WI38 (cell line): ENCODE measurements around the gene PF4V1.

Experiments
- H3K4me3 ChIP-seq: 2 replicates; pipeline ENCODE4 v1.5.1; 2011; ENCODE audit warnings: low read depth, mild to moderate bottlenecking, control low read depth, low read length
- TF ChIP-seq, protein P1 (sequence below): IDR thresholded peaks from 2 replicates; pipeline ENCODE4 v1.5.1; 2012; ENCODE audit warnings: low read depth, mild to moderate bottlenecking, control low read depth, low read length

The PF4V1 gene

DNA sequence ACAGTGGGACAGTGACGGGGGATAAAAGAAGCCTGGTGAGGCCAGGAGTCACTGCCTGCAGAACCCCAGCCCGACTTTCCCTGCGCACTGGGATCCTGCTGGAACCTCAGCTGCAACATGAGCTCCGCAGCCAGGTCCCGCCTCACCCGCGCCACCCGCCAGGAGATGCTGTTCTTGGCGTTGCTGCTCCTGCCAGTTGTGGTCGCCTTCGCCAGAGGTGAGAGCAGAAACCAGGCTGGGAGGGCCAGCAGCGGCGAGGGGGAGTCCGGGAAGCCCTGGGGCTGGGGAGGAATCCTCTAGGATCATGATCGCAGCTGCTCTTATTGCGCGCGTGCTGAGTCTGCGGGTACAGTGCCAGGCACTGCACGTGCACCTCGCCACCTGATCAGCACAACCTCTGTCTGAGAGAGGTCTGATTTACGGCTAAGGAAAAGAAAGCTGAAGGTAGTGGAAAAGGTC, at the start of gene PF4V1:
Gene PF4V1 (plus strand): TSS at position 51 of the 459 bp plus-strand sequence. CDS start 67 bp downstream, at position 118.
- no peak within 1 kb of the TSS for H3K4me3 ChIP-seq

GRCh38 chr4:73810191-73810590, 42.9 kb upstream of the PF4V1 start:
- H3K4me3 ChIP-seq: no peak overlapping the region
- TF ChIP-seq, protein P1, sequence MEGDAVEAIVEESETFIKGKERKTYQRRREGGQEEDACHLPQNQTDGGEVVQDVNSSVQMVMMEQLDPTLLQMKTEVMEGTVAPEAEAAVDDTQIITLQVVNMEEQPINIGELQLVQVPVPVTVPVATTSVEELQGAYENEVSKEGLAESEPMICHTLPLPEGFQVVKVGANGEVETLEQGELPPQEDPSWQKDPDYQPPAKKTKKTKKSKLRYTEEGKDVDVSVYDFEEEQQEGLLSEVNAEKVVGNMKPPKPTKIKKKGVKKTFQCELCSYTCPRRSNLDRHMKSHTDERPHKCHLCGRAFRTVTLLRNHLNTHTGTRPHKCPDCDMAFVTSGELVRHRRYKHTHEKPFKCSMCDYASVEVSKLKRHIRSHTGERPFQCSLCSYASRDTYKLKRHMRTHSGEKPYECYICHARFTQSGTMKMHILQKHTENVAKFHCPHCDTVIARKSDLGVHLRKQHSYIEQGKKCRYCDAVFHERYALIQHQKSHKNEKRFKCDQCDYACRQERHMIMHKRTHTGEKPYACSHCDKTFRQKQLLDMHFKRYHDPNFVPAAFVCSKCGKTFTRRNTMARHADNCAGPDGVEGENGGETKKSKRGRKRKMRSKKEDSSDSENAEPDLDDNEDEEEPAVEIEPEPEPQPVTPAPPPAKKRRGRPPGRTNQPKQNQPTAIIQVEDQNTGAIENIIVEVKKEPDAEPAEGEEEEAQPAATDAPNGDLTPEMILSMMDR: no peak

More for the DNA sequence above, at the start of gene PF4V1:
- TF ChIP-seq, protein P1: no peak

GRCh38 chr4:73811841-73812240, 41.3 kb upstream of the PF4V1 start:
- H3K4me3 ChIP-seq: no peak overlapping the region
- TF ChIP-seq, protein P1: no peak

DNA sequence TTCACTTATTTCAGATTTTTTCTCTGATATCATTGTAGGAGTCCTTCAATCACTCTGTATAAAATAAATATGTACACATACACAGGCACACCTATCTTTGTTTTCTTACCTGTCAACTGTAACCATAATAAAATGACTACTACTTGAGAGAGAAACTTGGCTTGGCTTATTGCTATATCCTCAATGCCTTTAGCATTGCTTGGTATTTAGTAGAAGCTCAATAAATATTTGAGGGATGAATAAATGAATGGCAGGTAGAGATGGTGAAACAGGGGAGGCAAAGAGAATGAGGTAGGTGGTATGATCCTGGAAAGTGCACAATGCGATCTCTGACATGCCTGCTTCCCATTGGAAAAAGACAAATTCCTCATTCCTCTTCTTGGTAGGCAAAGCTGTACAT, 38.4 kb upstream of the PF4V1 start:
- TF ChIP-seq, protein P1: no peak
- H3K4me3 ChIP-seq: no peak overlapping the region

DNA sequence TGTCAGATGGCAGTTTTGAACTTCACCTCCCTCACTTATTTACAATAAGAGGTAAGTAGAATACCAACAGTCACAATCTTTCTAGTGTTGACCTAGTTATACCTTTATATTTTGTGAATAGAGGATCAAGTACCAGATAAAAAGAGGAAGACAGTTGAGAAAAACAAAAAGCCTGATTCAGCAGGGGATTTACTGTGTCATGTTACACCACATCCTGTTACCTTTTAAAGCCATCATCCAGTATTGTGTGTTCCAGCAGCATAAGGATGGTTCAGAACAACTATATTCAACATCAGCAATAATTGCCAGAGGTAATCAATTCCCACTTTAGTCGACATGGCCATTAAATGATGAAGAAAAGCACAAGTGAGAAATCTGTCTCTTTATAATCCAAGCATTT, 38.0 kb upstream of the PF4V1 start:
- TF ChIP-seq, protein P1: no peak
- H3K4me3 ChIP-seq: no peak overlapping the region

- TF ChIP-seq, protein P1: no peak
- H3K4me3 ChIP-seq: no peak overlapping the region
Measured at GRCh38 chr4:73816814-73817213, 36.3 kb upstream of the PF4V1 start.

- TF ChIP-seq, protein P1: no peak
Measured at GRCh38 chr4:73817341-73817740, 35.8 kb upstream of the PF4V1 start.

More at GRCh38 chr4:73817341-73817740, 35.8 kb upstream of the PF4V1 start:
- H3K4me3 ChIP-seq: no peak overlapping the region
